Stimulated activated naive B cell treated with anti-CD40 and anti-IgM and Interleukin-4, amounts not matched to agents 10 μg/mL and 1 μg/mL and 100 μg/mL, for 72 hours (primary cell): ENCODE measurements around the gene SCYL3.
"Not testable (repeated sequence)": the region's sequence is repeated elsewhere in the genome, so short reads cannot be mapped to it uniquely, and the experiment has no call there.

ENCODE experiments used
- ATAC-seq, 2 donors: fragments of 150-1000 bp; cut with Tn5 transposase; replicated peaks; 2 replicates each; pipeline ENCODE4 v1.10.0; 2021; ENCODE audit warnings: moderate library complexity in 1 of 2
- DNase-seq: peaks from one replicate; pipeline ENCODE4 v3.0.0; 2021
- H3K27ac Mint-ChIP-seq: one replicate; pipeline ENCODE4 v1.8.0; 2022; ENCODE audit warnings: mild to moderate bottlenecking, mixed read lengths
- H3K27me3 Mint-ChIP-seq, 2 donors: one replicate each; pipeline ENCODE4 v1.8.0; 2022; ENCODE audit warnings: mixed read lengths in 2 of 2
- H3K36me3 Mint-ChIP-seq, 2 donors: one replicate each; pipeline ENCODE4 v1.8.0; 2022; ENCODE audit warnings: mixed read lengths in 2 of 2, mild to moderate bottlenecking in 1 of 2
- H3K4me1 Mint-ChIP-seq, 2 donors: one replicate each; pipeline ENCODE4 v1.8.0; 2022; ENCODE audit warnings: mixed read lengths in 2 of 2, mild to moderate bottlenecking in 1 of 2
- H3K4me3 Mint-ChIP-seq, 2 donors: one replicate each; pipeline ENCODE4 v1.8.0; 2022; ENCODE audit warnings: mild to moderate bottlenecking in 2 of 2, mixed read lengths in 2 of 2, moderate library complexity in 1 of 2
- H3K9me3 Mint-ChIP-seq, 2 donors: one replicate each; pipeline ENCODE4 v1.8.0; 2022; ENCODE audit warnings: mixed read lengths in 2 of 2, mild to moderate bottlenecking in 1 of 2

Gene SCYL3

GRCh38 chr1:169893645-169894423 lies at the start of gene SCYL3:
Gene SCYL3 (minus strand): TSS chr1:169893896. CDS start chr1:169888840, 5,056 bp downstream.
- DNase-seq (peak; percentile 89), ATAC-seq (peak; percentile 90 to 91)
- peaks cover 6 to 14% of the 10 kb centered on the region in 2 donors for H3K36me3 Mint-ChIP-seq
- no peaks in the 10 kb centered on the region for H3K9me3 Mint-ChIP-seq
- H3K4me1 Mint-ChIP-seq: peaks cover 28 to 39% of the 10 kb centered on the region in 2 donors
- peak within 1 kb of the TSS; percentile 100 for H3K27ac Mint-ChIP-seq
- peaks cover 13 to 22% of the 10 kb centered on the region in 2 donors for H3K27me3 Mint-ChIP-seq
- H3K4me3 Mint-ChIP-seq: peak within 1 kb of the TSS; percentile 91 to 93

DNA sequence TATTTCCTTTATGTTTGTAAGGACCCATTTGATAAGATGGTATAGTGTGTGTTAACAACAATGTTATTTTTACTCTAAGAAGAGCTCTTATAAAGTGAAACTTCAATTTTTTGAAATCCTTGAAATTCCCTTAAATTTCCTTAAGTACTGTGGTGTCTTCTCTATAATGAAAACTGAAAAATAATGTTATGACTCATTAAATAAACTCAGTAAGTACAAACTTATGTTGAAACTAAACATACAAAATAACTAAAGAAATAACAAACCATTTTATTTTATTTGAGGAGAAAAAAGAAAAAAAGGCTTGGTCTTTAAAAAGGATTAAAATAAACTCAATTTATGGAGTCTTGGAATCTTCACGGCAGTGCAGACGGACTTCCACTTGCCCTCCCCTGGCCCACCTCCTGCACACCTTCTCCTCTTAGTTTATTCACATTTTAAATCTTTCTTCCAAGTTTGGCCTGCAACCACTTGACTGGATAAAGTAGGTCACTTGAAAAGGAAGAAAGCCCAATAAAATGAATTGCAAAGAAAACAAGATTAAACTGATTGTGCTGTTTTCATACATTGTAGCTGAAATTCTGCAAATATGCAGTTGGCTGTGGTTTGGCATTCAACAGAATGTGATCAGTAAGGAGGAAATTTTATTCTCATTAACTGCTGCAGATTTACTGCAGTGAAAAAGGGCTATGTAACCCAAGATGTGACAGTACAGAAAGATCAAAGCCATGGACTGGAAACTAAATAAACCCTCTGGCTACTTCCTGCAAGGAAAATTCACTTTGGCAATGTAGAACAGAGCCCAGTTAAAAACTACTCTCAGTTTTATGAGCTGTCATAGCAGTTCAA lies 48.5 kb upstream of the SCYL3 start:
- no peaks in the 10 kb centered on the region for H3K36me3 Mint-ChIP-seq
- no peaks in the 10 kb centered on the region for H3K4me1 Mint-ChIP-seq
- H3K27me3 Mint-ChIP-seq: no peaks in the 10 kb centered on the region
- no peak for ATAC-seq
- no peak overlapping the region for H3K4me3 Mint-ChIP-seq
- H3K27ac Mint-ChIP-seq: no peak overlapping the region
- H3K9me3 Mint-ChIP-seq: no peaks in the 10 kb centered on the region
- DNase-seq: no peak

DNA sequence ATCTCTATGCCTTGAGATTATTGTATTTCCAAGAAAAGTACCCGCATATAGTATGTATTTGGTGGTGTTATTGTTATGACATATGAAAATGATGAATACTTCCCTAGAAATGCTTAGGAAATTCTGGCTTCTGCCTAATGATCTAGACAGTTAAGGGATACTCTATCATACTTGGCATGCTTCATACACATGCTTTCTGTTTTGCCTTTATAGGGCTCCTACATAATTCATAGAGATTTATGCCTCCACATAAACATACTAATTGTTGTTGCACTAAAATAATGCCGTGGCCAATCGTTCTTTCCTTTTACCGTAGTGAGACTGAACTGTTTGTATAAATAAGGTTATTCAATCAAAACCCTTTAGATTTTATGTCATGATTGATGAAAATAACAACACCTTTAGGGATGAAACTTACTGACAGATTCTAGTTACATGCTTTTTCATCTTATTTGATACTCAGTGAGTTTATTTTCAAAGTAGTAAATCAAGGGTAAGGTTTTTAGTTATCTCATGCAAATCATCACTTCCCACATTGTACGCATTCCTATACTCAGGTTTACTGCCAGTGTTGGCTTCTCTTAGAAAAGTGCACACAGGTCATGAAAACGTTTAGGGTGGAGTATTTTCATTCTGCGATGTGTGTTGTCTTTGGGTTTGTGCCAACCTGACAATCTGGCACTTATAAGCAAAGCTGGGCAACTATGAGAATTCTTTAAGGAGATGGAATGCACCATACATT lies 40.5 kb upstream of the SCYL3 start:
- DNase-seq (no peak), ATAC-seq (no peak)
- Mint-ChIP-seq H3K27me3 (no peaks in the 10 kb centered on the region), H3K9me3 (no peaks in the 10 kb centered on the region), H3K36me3 (no peaks in the 10 kb centered on the region), H3K27ac (no peak overlapping the region), H3K4me3 (no peak overlapping the region), H3K4me1 (no peaks in the 10 kb centered on the region)

DNA sequence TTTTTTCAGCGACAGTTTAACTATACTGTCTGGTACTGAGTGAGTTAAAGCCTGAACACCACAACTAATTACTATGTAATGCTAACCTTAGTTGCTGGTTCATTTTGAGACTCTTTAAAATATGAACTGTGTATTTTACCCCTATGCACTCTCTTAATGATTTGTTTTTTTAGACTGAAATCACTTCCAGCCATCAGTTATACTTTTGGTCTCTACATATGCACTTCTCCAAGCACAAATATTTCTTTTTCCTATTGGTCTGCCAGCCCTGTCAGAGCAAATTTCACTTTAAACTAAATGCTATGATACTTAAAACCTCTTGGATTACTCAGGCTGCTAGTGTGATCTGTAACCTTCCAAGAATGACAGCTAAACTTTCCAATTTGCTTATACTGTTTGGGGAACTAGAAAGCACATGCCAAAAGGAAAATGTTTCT lies 38.1 kb upstream of the SCYL3 start:
- H3K27ac Mint-ChIP-seq: no peak overlapping the region
- no peaks in the 10 kb centered on the region for H3K27me3 Mint-ChIP-seq
- H3K4me1 Mint-ChIP-seq: peaks cover 0 to 5% of the 10 kb centered on the region in 2 donors
- ATAC-seq (no peak), DNase-seq (no peak)
- no peaks in the 10 kb centered on the region for H3K9me3 Mint-ChIP-seq
- H3K36me3 Mint-ChIP-seq: no peaks in the 10 kb centered on the region
- H3K4me3 Mint-ChIP-seq: no peak overlapping the region

GRCh38 chr1:169929210-169929526 lies 35.5 kb upstream of the SCYL3 start:
- H3K36me3 Mint-ChIP-seq: no peaks in the 10 kb centered on the region
- DNase-seq: no peak
- ATAC-seq: no peak
- no peaks in the 10 kb centered on the region for H3K27me3 Mint-ChIP-seq
- H3K4me1 Mint-ChIP-seq: peaks cover 0 to 5% of the 10 kb centered on the region in 2 donors
- no peaks in the 10 kb centered on the region for H3K9me3 Mint-ChIP-seq
- H3K27ac Mint-ChIP-seq: no peak overlapping the region
- H3K4me3 Mint-ChIP-seq: no peak overlapping the region

GRCh38 chr1:169928438-169929209 lies 34.9 kb upstream of the SCYL3 start:
- H3K27me3 Mint-ChIP-seq: no peaks in the 10 kb centered on the region
- DNase-seq (no peak), ATAC-seq (peak; percentile 58 to 64)
- no peak overlapping the region for H3K27ac Mint-ChIP-seq
- no peaks in the 10 kb centered on the region for H3K9me3 Mint-ChIP-seq
- H3K36me3 Mint-ChIP-seq: no peaks in the 10 kb centered on the region
- H3K4me3 Mint-ChIP-seq: no peak overlapping the region
- H3K4me1 Mint-ChIP-seq: peaks cover 0 to 5% of the 10 kb centered on the region in 2 donors

GRCh38 chr1:169925505-169926482 lies 32.1 kb upstream of the SCYL3 start:
- Mint-ChIP-seq H3K36me3 (peaks cover 0 to 2% of the 10 kb centered on the region in 2 donors), H3K27me3 (no peaks in the 10 kb centered on the region), H3K9me3 (no peaks in the 10 kb centered on the region), H3K4me3 (no peak overlapping the region), H3K4me1 (peaks cover 0 to 5% of the 10 kb centered on the region in 2 donors), H3K27ac (no peak overlapping the region)
- no peak for DNase-seq
- no peak for ATAC-seq

GRCh38 chr1:169924829-169925228 lies 31.1 kb upstream of the SCYL3 start:
- no peaks in the 10 kb centered on the region for H3K9me3 Mint-ChIP-seq
- H3K27me3 Mint-ChIP-seq: no peaks in the 10 kb centered on the region
- DNase-seq (no peak), ATAC-seq (no peak)
- no peak overlapping the region for H3K4me3 Mint-ChIP-seq
- H3K36me3 Mint-ChIP-seq: peaks cover 0 to 2% of the 10 kb centered on the region in 2 donors
- no peak overlapping the region for H3K27ac Mint-ChIP-seq
- H3K4me1 Mint-ChIP-seq: peaks cover 0 to 5% of the 10 kb centered on the region in 2 donors

GRCh38 chr1:169924063-169924462 lies 30.4 kb upstream of the SCYL3 start:
- Mint-ChIP-seq H3K4me1 (peaks cover 0 to 4% of the 10 kb centered on the region in 2 donors), H3K36me3 (peaks cover under 1 to 2% of the 10 kb centered on the region in 2 donors), H3K9me3 (no peaks in the 10 kb centered on the region), H3K27me3 (no peaks in the 10 kb centered on the region), H3K27ac (no peak overlapping the region), H3K4me3 (no peak overlapping the region)
- ATAC-seq (no peak), DNase-seq (no peak)

DNA sequence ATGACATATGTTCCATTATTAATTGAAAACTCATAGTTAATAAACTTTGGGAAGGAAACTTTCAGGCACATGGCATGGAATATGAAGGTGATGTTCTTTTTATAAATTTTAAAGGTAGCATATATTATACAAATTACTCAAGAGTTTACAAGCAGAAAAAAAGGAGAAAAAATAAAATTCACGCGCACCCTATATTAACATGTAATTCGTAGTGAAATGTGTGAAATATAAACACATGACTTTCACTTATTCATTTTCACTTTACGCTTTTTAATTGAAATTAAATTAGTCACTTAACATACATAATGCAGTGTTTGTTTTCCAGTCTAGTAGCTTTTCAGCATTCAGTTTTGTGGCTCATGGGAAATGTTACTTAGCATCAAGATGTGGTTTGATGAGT lies 27.4 kb upstream of the SCYL3 start:
- Mint-ChIP-seq H3K27ac (no peak overlapping the region), H3K27me3 (no peaks in the 10 kb centered on the region), H3K9me3 (no peaks in the 10 kb centered on the region), H3K4me1 (no peaks in the 10 kb centered on the region), H3K4me3 (no peak overlapping the region), H3K36me3 (peaks cover 2 to 4% of the 10 kb centered on the region in 2 donors)
- DNase-seq (no peak), ATAC-seq (no peak)

DNA sequence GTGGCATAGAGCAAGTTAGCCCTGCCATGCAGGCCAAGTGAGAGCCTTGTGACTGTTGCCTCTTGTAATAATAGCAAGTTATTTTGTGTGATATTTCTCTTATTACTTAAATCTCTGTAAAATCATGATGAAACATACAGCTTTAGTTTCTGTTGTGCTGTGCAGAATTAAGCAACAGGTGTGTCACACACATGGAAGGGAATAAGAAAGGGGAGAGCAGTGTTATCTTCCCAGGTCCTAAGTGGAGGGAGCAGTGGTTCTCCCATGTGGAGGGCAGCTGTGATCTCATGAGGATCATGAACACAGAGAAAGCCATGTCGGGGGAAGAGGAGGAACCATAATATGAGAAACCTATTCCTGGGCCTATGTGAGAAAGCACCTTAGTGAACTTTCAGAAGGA lies 25.2 kb upstream of the SCYL3 start:
- Mint-ChIP-seq H3K27me3 (no peaks in the 10 kb centered on the region), H3K36me3 (peaks cover 2 to 4% of the 10 kb centered on the region in 2 donors), H3K4me3 (no peak overlapping the region), H3K27ac (no peak overlapping the region), H3K4me1 (peaks cover 2 to 13% of the 10 kb centered on the region in 2 donors), H3K9me3 (no peaks in the 10 kb centered on the region)
- ATAC-seq: no peak
- DNase-seq: no peak

- ATAC-seq, DNase-seq, H3K27me3 Mint-ChIP-seq, H3K9me3 Mint-ChIP-seq, H3K27ac Mint-ChIP-seq, H3K4me3 Mint-ChIP-seq, H3K36me3 Mint-ChIP-seq: not testable (repeated sequence)
- peaks cover 2 to 13% of the 10 kb centered on the region in 2 donors for H3K4me1 Mint-ChIP-seq
Measured at GRCh38 chr1:169918220-169918619, 24.5 kb upstream of the SCYL3 start.

DNA sequence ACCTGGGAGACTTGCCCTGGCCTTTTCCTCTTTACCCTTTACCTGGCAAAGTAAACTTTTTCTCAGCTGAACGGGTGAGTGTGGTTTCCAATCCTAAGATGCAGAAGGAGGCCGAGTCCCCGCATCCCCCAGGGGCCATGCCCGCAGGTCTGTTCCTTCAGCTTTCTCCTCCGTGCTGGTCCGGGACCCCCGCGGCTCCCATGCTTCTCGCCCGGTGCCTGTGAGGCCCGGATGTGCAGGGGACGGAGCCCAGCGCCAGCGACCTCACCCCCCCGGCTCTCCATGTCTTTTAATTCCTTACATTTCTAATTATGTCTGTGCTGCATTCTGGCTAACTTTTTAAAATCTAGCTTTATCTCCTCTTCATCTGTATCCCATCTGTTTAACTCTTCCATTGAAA lies 21.5 kb upstream of the SCYL3 start:
- no peak for DNase-seq
- H3K27ac Mint-ChIP-seq: no peak overlapping the region
- H3K36me3 Mint-ChIP-seq: peaks cover 0 to 4% of the 10 kb centered on the region in 2 donors
- no peaks in the 10 kb centered on the region for H3K27me3 Mint-ChIP-seq
- peaks cover 2 to 13% of the 10 kb centered on the region in 2 donors for H3K4me1 Mint-ChIP-seq
- no peak for ATAC-seq
- no peaks in the 10 kb centered on the region for H3K9me3 Mint-ChIP-seq
- H3K4me3 Mint-ChIP-seq: no peak overlapping the region
